GM12878 (cell line): Measurements from ENCODE around the gene CERCAM. TPM values are rescaled to one million over a fixed set of nuclear protein-coding genes. Genes with fewer than 3 reads are reported as not detected.

Source experiments
- ATAC-seq: fragments of 200-7000 bp; cut with Tn5 transposase; 3 replicates; pipeline ENCODE4 v1.9.1; 2020; ENCODE audit warnings: mild to moderate bottlenecking, moderate library complexity
- BruUV-seq: library from RNA; stranded (reverse); fragments of 400-500 nt; replicated peaks from 2 replicates; lab custom pipeline; 2021; lab: Mats Ljungman, UMichigan
- CTCF ChIA-PET: fragments of 300-600 bp; sonication (Branson Sonifier 250); formaldehyde crosslinking; extraction: SDS; loops from one replicate; lab custom pipeline; 2021; ENCODE audit warnings: inconsistent platforms; lab: Yijun Ruan, JAX
- POLR2A ChIA-PET: fragments of 350-600 bp; formaldehyde crosslinking; extraction: SDS; loops from one replicate; lab custom pipeline; 2021; ENCODE audit warnings: inconsistent platforms; lab: Charles Lee
- RAD21 ChIA-PET: fragments of 300-600 bp; sonication (Branson Sonifier 250); formaldehyde crosslinking; loops from one replicate; lab custom pipeline; 2023; ENCODE audit warnings: antibody characterized with exemption; ENCODE audit not compliant: unreplicated experiment; lab: Charles Lee
- SMC1A ChIA-PET: fragments of 300-600 bp; sonication (Branson Sonifier 250); formaldehyde crosslinking; loops from one replicate; lab custom pipeline; 2023; ENCODE audit not compliant: unreplicated experiment, uncharacterized antibody; lab: Charles Lee
- DNase-seq: peaks from one replicate; pipeline ENCODE4 v3.0.0-alpha.2; 2011; ENCODE audit warnings: low read depth, low spot score
- FAIRE-seq: peaks from 3 replicates; lab custom pipeline; 2011; peaks lifted over from hg19 to GRCh38; lab: Jason Lieb, UNC
- H2AFZ ChIP-seq: 2 replicates; pipeline ENCODE4 v1.6.0; 2011; ENCODE audit warnings: low read depth, low read length, control low read depth; ENCODE audit not compliant: control insufficient read depth
- H3K27ac ChIP-seq: 2 replicates; pipeline ENCODE4 v1.5.1; 2011; ENCODE audit warnings: control low read depth; ENCODE audit not compliant: control insufficient read depth, insufficient read depth
- H3K27me3 ChIP-seq, 2 experiments: replicated peaks in 1 of 2; 2 replicates each; pipeline versions ENCODE4 v1.6.0 to v1.6.1; 2011; ENCODE audit warnings: low read length in 1 of 2; ENCODE audit not compliant: control insufficient read depth in 2 of 2, insufficient read depth in 2 of 2
- H3K36me3 ChIP-seq, 2 experiments: 2 replicates each; pipeline ENCODE4 v1.5.1; 2011; ENCODE audit warnings: low read length in 1 of 2; ENCODE audit not compliant: control insufficient read depth in 2 of 2, insufficient read depth in 2 of 2
- H3K4me1 ChIP-seq: 2 replicates; pipeline ENCODE4 v1.6.1; 2011; ENCODE audit warnings: mild to moderate bottlenecking, low read length, moderate library complexity, mixed read lengths; ENCODE audit not compliant: control insufficient read depth, insufficient read depth
- H3K4me2 ChIP-seq: 2 replicates; pipeline ENCODE4 v1.6.0; 2011; ENCODE audit warnings: control low read depth; ENCODE audit not compliant: control insufficient read depth, insufficient read depth
- H3K4me3 ChIP-seq: fragments of 200-600 bp; sonication (generic); 2 replicates; pipeline ENCODE4 v1.5.1; 2016
- H3K79me2 ChIP-seq: 2 replicates; pipeline ENCODE4 v1.6.0; 2011; ENCODE audit warnings: low read length; ENCODE audit not compliant: control insufficient read depth, insufficient read depth
- H3K9ac ChIP-seq: 2 replicates; pipeline ENCODE4 v1.8.0; 2011; ENCODE audit warnings: low read length, control low read depth, mixed read lengths; ENCODE audit not compliant: control insufficient read depth, insufficient read depth
- H3K9me3 ChIP-seq: replicated peaks from 3 replicates; pipeline ENCODE4 v1.5.1; 2011; ENCODE audit warnings: mild to moderate bottlenecking, low read length; ENCODE audit not compliant: control insufficient read depth, insufficient read depth
- H4K20me1 ChIP-seq: 2 replicates; pipeline ENCODE4 v1.6.0; 2011; ENCODE audit not compliant: control insufficient read depth, insufficient read depth
- ATF3 ChIP-seq: IDR thresholded peaks from 2 replicates; pipeline ENCODE4 v1.6.1; 2011; ENCODE audit warnings: low read depth, mild to moderate bottlenecking, low read length, moderate library complexity, borderline replicate concordance; ENCODE audit errors: extremely low read depth
- BCL3 ChIP-seq: IDR thresholded peaks from 2 replicates; pipeline ENCODE4 v1.6.1; 2011; ENCODE audit warnings: borderline replicate concordance, low read depth, mild to moderate bottlenecking, moderate library complexity, low read length; ENCODE audit not compliant: insufficient read depth, poor library complexity, severe bottlenecking
- ZBTB33 ChIP-seq: fragments of 450-650 bp; IDR thresholded peaks from 2 replicates; pipeline ENCODE4 v1.6.1; 2017; ENCODE audit warnings: mild to moderate bottlenecking
- WGBS: methylation state at CpG from one replicate; pipeline ENCODE4 v1.1.6; 2016; ENCODE audit warnings: low lambda C conversion rate; ENCODE audit not compliant: insufficient replicate concordance, insufficient coverage; ENCODE audit errors: missing lambda C conversion rate; 5-methylcytosine and 5-hydroxymethylcytosine counted together
- in situ Hi-C: fragments of 300-500 bp; cut with MboI; formaldehyde crosslinking; loops from 9 replicates; pipeline ENCODE4 v1.14.3; 2018; ENCODE audit warnings: mixed read lengths
- intact Hi-C: fragments of 100-400 bp; cut with micrococcal nuclease; formaldehyde crosslinking; loops from one replicate; pipeline ENCODE4 v1.14.2; 2022; ENCODE audit not compliant: unreplicated experiment
- polyA plus RNA-seq, 11 experiments: library from polyadenylated mRNA; depleted of rRNA in 4 of 11; unstranded in 6 of 11; stranded (reverse) in 5 of 11; fragments of >200 nt; fragmentation: Nextera tagmentation in 4 of 11; fragmentation: Illumina TruSeq in 1 of 11; extraction: Ambion mirVana in 4 of 11; extraction: Trizol in 1 of 11; gene quantifications; 1 replicate in 1 of 11; 2 replicates in 10 of 11; pipeline versions ENCODE4 v1.2.1 to v1.2.3, GENCODE V29; 2011 to 2016; ENCODE audit warnings: inconsistent platforms in 2 of 11, missing spikeins in 2 of 11, low read depth in 1 of 11
- total RNA-seq, 4 experiments: library from RNA; depleted of rRNA in 3 of 4; stranded (reverse); fragments of >200 nt in 3 of 4; fragmentation: Illumina TruSeq in 1 of 4; extraction: Trizol in 1 of 4; gene quantifications; 2 replicates each; pipeline versions ENCODE4 v1.2.1 to v1.2.3, GENCODE V29; 2013 to 2021

Gene CERCAM
- total and polyA plus RNA-seq, 10 of the 15 experiments (the other 5 are each of a cell fraction or from before 2014, with no cell fraction given) = 0.05 to 6.7 (median 0.71) TPM

GRCh38 chr9:128424268-128424780 is 3.7 kb downstream of the CERCAM start:
- FAIRE-seq (no peak), ATAC-seq (no peak), DNase-seq (no peak)
- TF ChIP-seq BCL3 (no peak), ATF3 (no peak), ZBTB33 (no peak)
- no peak overlapping the region for H3K4me3 ChIP-seq
- no peak overlapping the region for H3K9ac ChIP-seq
- no peaks in the 10 kb centered on the region for H3K9me3 ChIP-seq
- ChIA-PET SMC1A (interaction anchor here (0.8 kb wide), 1 partner anchor 14 kb away, joined by 3 read pairs; no protein-coding TSS in a partner anchor), RAD21 (no interaction called here), POLR2A (interaction anchor here (0.5 to 0.6 kb wide), 2 partner anchors 72 to 273 kb away, joined by 3 to 6 read pairs; no protein-coding TSS in a partner anchor), CTCF (interaction anchor here (0.6 kb wide), 1 partner anchor 244 kb away, joined by 3 read pairs; no protein-coding TSS in a partner anchor)
- peaks cover 10% of the 10 kb centered on the region for H3K4me1 ChIP-seq
- in situ Hi-C loops (no loop called here), intact Hi-C loops (no loop called here)
- no TSS peak for BruUV-seq
- no peaks in the 10 kb centered on the region; the same call in 1 of the 2 replicates for H4K20me1 ChIP-seq
- H3K79me2 ChIP-seq = no peaks in the 10 kb centered on the region
- peaks cover 3 to 7% of the 10 kb centered on the region in 2 experiments for H3K27me3 ChIP-seq
- H2AFZ ChIP-seq = no peak overlapping the region
- no peak overlapping the region for H3K4me2 ChIP-seq
- H3K27ac ChIP-seq = no peak overlapping the region
- 76% methylated on average over 15 of the region's 15 CpGs for WGBS
- no peaks in the 10 kb centered on the region for H3K36me3 ChIP-seq
